A549 (cell line): ENCODE measurements around the gene ZFYVE27.

Source experiments
- ATOH8 ChIP-seq: fragments of 250-450 bp; sonication (Bioruptor Pico); IDR thresholded peaks from 2 replicates; pipeline ENCODE4 v1.5.0; 2020; ENCODE audit warnings: low read depth, mild to moderate bottlenecking, moderate library complexity
- CHD2 ChIP-seq: fragments of 150-350 bp; IDR thresholded peaks from 2 replicates; pipeline ENCODE4 v1.6.1; 2014; ENCODE audit warnings: low read length; ENCODE audit not compliant: partially characterized antibody
- CTCF ChIP-seq: fragments of >200 bp; sonication (Bioruptor Twin); formaldehyde crosslinking; IDR thresholded peaks from 3 replicates; pipeline ENCODE4 v1.5.1; 2016
- EP300 ChIP-seq, 2 experiments: fragments of >200 bp; sonication (Bioruptor Twin); formaldehyde crosslinking; IDR thresholded peaks; 2 replicates in 1 of 2; 3 replicates in 1 of 2; pipeline ENCODE4 v1.6.1; 2016 to 2017
- ESRRA ChIP-seq: fragments of 150-350 bp; IDR thresholded peaks from 2 replicates; pipeline ENCODE4 v1.6.1; 2014; ENCODE audit warnings: mild to moderate bottlenecking, low read length, borderline replicate concordance
- HOXA7 ChIP-seq: fragments of 250-450 bp; sonication (Bioruptor Pico); IDR thresholded peaks from 2 replicates; pipeline ENCODE4 v1.5.0; 2020; ENCODE audit warnings: mild to moderate bottlenecking, moderate library complexity
- JUNB ChIP-seq: fragments of >200 bp; sonication (Bioruptor Twin); formaldehyde crosslinking; IDR thresholded peaks from 2 replicates; pipeline ENCODE4 v1.6.1; 2016
- MAX ChIP-seq: IDR thresholded peaks from 2 replicates; pipeline ENCODE4 v1.6.1; 2012
- POLR2A ChIP-seq: IDR thresholded peaks from 2 replicates; pipeline ENCODE4 v1.6.1; 2012; ENCODE audit warnings: mild to moderate bottlenecking, low read length
- RNF2 ChIP-seq: fragments of 200-600 bp; sonication (generic); IDR thresholded peaks from 2 replicates; pipeline ENCODE4 v1.6.1; 2016; ENCODE audit warnings: low read depth, mild to moderate bottlenecking, antibody characterized with exemption, moderate library complexity, borderline replicate concordance
- TFCP2L1 ChIP-seq: fragments of 250-450 bp; sonication (Bioruptor Pico); IDR thresholded peaks from 2 replicates; pipeline ENCODE4 v1.5.0; 2021; ENCODE audit warnings: mild to moderate bottlenecking
- USF2 ChIP-seq: fragments of 450-650 bp; IDR thresholded peaks from 2 replicates; pipeline ENCODE4 v1.6.1; 2014; ENCODE audit warnings: antibody characterized with exemption

GRCh38 chr10:97764519-97764931, 27.6 kb downstream of the ZFYVE27 start:
- TF ChIP-seq USF2: no peak
- no peak for TF ChIP-seq EP300 (IDR thresholded peaks at IDR 0.05)
- TF ChIP-seq CTCF: no peak
- TF ChIP-seq POLR2A: no peak
- no peak for TF ChIP-seq HOXA7
- TF ChIP-seq TFCP2L1 (CRISPR knock-in tag): no peak
- no peak for TF ChIP-seq RNF2
- no peak for TF ChIP-seq MAX
- TF ChIP-seq ESRRA: no peak
- TF ChIP-seq CHD2: no peak
- TF ChIP-seq ATOH8: no peak
- no peak for TF ChIP-seq JUNB
